Measurements from ENCODE around the gene STX10. TPM values are rescaled to one million over a fixed set of nuclear protein-coding genes. Genes with fewer than 3 reads are reported as not detected.

The STX10 gene
- total RNA-seq, 4 donors from 2014 or later: 58.6 to 145 (median 86.6) TPM

DNA sequence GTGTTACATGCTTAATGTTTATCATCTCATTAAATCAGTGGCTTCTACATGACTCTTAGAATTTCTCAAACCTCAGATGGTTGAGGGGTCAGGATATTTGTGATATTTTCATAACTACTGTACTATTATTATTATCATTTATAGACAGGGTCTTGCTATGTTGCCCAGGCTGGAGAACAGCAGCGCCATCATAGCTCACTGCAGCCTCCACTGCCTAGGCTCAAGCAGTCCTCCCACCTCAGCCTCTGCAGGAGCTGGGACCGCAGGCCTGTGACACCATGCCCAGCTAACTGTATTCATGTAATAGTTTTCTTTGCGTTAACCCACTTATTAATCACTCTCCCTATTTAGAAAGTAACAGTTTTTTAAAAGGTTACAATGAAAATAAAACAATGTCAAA lies 9.5 kb upstream of the STX10 start:
- no peak for DNase-seq (ENCODE audit: low spot score in 2 of 2)
- Histone ChIP-seq H3K27me3 (no peaks in the 10 kb centered on the region), H3K4me3 (no peak overlapping the region), H3K9me3 (no peaks in the 10 kb centered on the region), H3K27ac (no peak overlapping the region), H3K4me1 (peaks cover 3 to 59% (median 35%) of the 10 kb centered on the region in 4 donors), H3K36me3 (no peaks in the 10 kb centered on the region)
- TF ChIP-seq EP300 (IDR thresholded peaks at IDR 0.05) (no peak), POLR2A (IDR thresholded peaks at IDR 0.05) (no peak)
- TF ChIP-seq, protein P1, sequence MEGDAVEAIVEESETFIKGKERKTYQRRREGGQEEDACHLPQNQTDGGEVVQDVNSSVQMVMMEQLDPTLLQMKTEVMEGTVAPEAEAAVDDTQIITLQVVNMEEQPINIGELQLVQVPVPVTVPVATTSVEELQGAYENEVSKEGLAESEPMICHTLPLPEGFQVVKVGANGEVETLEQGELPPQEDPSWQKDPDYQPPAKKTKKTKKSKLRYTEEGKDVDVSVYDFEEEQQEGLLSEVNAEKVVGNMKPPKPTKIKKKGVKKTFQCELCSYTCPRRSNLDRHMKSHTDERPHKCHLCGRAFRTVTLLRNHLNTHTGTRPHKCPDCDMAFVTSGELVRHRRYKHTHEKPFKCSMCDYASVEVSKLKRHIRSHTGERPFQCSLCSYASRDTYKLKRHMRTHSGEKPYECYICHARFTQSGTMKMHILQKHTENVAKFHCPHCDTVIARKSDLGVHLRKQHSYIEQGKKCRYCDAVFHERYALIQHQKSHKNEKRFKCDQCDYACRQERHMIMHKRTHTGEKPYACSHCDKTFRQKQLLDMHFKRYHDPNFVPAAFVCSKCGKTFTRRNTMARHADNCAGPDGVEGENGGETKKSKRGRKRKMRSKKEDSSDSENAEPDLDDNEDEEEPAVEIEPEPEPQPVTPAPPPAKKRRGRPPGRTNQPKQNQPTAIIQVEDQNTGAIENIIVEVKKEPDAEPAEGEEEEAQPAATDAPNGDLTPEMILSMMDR (IDR thresholded peaks at IDR 0.05): no peak
- WGBS, 2 donors: 93 to 95% methylated on average over 3 of the region's 3 CpGs

DNA sequence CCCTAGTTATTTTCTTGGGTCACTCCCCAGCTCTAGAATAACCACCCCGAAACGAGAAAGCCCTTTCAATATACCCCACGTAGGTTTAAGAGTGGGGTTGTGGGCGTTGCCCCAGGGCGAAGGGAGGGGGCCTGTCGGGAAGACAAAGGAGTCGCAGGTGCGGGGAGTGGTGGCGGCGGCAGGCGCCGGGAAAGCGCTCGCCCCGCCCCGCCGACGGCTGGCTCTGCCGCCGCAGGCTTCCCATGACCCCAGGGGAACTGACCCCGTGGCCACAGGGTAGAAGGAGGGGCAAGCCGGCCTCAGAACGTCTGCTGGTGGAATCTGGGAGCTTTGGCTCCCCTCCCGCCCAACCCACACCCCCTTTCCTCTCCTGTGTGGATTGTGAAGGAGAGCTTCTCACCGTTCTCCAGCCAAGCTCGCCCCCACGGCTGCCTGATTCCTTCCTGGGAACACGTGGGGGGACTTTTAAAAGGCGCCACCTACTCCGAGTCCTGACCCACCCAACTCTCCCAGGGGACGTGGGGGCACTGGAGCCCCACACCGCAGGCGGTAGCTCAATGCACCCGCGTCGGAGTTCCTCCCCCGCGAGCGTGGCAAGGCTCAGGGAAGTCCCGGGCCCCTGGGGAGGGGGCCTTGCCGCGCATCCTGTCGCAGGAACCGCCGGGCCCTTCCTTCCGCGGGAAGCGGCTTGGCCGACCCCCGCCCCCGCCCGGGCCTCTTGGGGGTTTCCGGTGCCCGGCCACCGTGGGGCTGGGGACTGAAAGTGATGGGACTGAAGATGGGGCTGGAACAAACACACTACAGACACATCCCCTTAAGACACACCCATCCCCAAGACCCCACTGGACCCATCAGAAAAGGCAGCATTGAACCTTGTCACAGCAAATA lies 5.5 kb upstream of the STX10 start:
- peak overlapping the region; percentile 96 to 99 (median 98) for H3K27ac ChIP-seq
- peak overlapping the region; percentile 66 to 98 (median 84) for H3K4me3 ChIP-seq
- DNase-seq (ENCODE audit: low spot score in 2 of 2): peak; percentile 67 to 71
- peaks cover 3 to 54% (median 15%) of the 10 kb centered on the region in 4 donors for H3K4me1 ChIP-seq
- WGBS, 2 donors: 3% methylated on average over 46 to 53 of the region's 55 CpGs
- TF ChIP-seq EP300 (IDR thresholded peaks at IDR 0.05) (peak in 1 of 2 donors; percentile 48), POLR2A (IDR thresholded peaks at IDR 0.05) (no peak)
- TF ChIP-seq, protein P1 (IDR thresholded peaks at IDR 0.05): no peak
- no peaks in the 10 kb centered on the region for H3K9me3 ChIP-seq
- H3K27me3 ChIP-seq: no peaks in the 10 kb centered on the region
- no peaks in the 10 kb centered on the region for H3K36me3 ChIP-seq

DNA sequence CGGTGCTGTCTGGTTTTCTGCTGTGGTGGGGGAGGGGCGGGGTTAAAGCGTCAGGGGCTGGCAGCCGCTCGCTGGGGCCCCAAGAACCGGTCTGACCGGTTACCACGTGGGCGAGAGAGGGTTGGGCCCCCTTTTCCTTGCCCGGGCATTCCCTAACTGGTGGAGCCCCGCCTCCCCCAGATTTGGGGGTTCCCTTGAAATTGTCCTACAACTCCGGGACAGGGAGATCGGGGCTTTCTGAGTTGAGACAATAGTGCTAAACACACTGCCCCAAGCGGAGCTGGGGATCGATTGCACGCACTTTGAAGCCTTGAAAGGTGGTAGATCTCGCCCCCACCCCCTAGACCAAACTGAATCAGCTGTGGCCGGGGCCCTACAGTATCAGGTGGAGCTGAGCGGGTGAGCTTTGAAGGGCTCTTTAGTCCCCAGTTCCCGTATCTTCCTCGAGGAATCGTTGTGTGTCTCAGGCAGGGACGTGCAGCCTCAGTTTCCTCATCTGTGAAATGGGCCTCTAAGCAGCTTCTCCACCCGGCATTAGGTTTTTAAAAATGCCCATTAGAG lies 4.8 kb upstream of the STX10 start:
- Histone ChIP-seq H3K4me3 (peak overlapping the region; percentile 66 to 98 (median 84)), H3K36me3 (no peaks in the 10 kb centered on the region), H3K27me3 (no peaks in the 10 kb centered on the region), H3K4me1 (peaks cover 3 to 54% (median 15%) of the 10 kb centered on the region in 4 donors), H3K9me3 (no peaks in the 10 kb centered on the region), H3K27ac (peak overlapping the region; percentile 96 to 99 (median 98))
- no peak for TF ChIP-seq POLR2A (IDR thresholded peaks at IDR 0.05)
- TF ChIP-seq, protein P1 (IDR thresholded peaks at IDR 0.05): peak in 2 of 5 experiments; percentile 2 to 6
- TF ChIP-seq EP300 (IDR thresholded peaks at IDR 0.05): peak in 1 of 2 donors; percentile 12
- peak; percentile 43 to 47 for DNase-seq (ENCODE audit: low spot score in 2 of 2)
- 4 to 6% methylated on average over 16 to 24 of the region's 24 CpGs for WGBS, 2 donors

DNA sequence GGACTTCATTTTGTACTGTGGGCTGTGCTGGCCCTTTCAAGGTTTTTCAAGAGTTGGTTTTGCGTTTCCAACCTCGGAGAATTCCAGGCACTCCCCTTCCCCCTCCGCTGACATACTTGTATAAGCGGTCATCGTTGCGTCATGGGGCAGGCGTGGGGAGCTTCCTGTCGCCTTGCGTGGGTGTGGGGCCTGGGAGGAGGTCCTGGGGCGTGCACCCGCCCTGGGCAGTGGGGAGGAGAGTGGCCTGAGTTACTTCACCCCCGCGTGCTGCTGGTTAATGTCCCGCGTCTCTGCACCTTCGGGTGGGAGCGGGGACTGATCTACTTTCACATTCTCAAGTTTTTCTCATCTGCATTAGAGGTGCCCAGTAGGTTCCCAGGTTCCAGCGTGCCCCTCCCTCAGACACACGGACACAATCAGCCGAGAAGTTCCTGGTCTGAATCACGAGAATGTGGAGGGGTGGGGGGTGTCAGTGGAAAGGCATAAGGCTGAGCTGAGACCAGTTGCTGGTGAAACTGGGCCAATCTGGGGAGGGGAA lies 4.1 kb upstream of the STX10 start:
- peak; percentile 65 to 66 for TF ChIP-seq POLR2A (IDR thresholded peaks at IDR 0.05)
- TF ChIP-seq, protein P1 (IDR thresholded peaks at IDR 0.05): no peak
- TF ChIP-seq EP300 (IDR thresholded peaks at IDR 0.05): peak; percentile 75 to 96
- Histone ChIP-seq H3K4me1 (peaks cover 3 to 58% (median 16%) of the 10 kb centered on the region in 4 donors), H3K4me3 (peak overlapping the region; percentile 66 to 98 (median 84)), H3K36me3 (no peaks in the 10 kb centered on the region), H3K27ac (peak overlapping the region; percentile 96 to 99 (median 98)), H3K9me3 (no peaks in the 10 kb centered on the region), H3K27me3 (no peaks in the 10 kb centered on the region)
- peak; percentile 85 to 92 for DNase-seq (ENCODE audit: low spot score in 2 of 2)
- 1 to 2% methylated on average over 21 of the region's 21 CpGs for WGBS, 2 donors

Measured in tibial nerve (tissue), 4 donors.